ENCODE data around the gene KLK2.

DNA sequence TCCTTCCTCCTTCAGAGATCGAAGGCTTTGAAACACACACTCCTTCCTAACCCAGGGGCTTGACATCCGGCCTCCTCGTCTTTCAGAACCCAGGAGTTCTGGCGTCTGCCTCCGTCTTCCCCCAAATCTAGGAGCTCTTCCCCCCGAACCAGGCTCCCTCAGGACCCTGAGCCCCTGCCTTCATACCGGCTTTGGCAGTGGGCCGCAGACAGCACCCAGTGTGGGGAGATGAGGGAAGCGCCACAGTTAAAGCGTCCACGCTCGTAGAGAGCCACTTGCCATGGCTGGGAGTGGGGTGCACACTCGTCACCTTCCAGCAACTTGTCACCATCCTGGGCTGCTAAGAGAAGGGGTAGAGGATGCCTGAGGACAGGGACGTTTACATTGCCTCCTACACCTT, 45.8 kb upstream of the KLK2 start:
- TF ChIP-seq CTCF (IDR thresholded peaks at IDR 0.05), result no peak
- no peak for TF ChIP-seq EP300 (IDR thresholded peaks at IDR 0.05)
- no peak for TF ChIP-seq POLR2A (IDR thresholded peaks at IDR 0.05)
